Measurements from ENCODE around the gene CCDC121. TPM values are rescaled to one million over a fixed set of nuclear protein-coding genes. Genes with fewer than 3 reads are reported as not detected.

Gene CCDC121
- total and polyA plus RNA-seq, 2 of the 4 experiments (the other 2 are of a cell fraction): 0.65 to 2.0 TPM

- peak overlapping the region; percentile 93 for H2AFZ ChIP-seq (replicated peaks; ENCODE audit: low read length, poor library complexity)
- peak overlapping the region; percentile 71; the same call in 2 of the 3 replicates for H2BK15ac ChIP-seq (ENCODE audit: low read depth, low read length)
- peak overlapping the region; percentile 69 for H3K4me3 ChIP-seq (ENCODE audit: insufficient read depth, low read depth, low read length)
- WGBS, 2 experiments (ENCODE audit: extremely low coverage in 2 of 2, insufficient read length in 1 of 2): 97% methylated on average over 5 of the region's 16 CpGs; no CpG with 5 or more reads in 1 of the 2 experiments
- H3K23ac ChIP-seq (ENCODE audit: low read depth, low read length): peak overlapping the region; percentile 33; the same call in 1 of the 2 replicates
- H2BK20ac ChIP-seq (ENCODE audit: low read depth, low read length): peak overlapping the region; percentile 50; the same call in 1 of the 2 replicates
- DNase-seq (no peak), ATAC-seq (ENCODE audit: low read depth) (no peak)
- H3K9ac ChIP-seq (ENCODE audit: low read depth, low read length): no peak overlapping the region; the same call in 1 of the 2 replicates
- H3K4ac ChIP-seq (ENCODE audit: low read depth, low read length): peak overlapping the region; percentile 91
- peak overlapping the region; percentile 29 for H2BK5ac ChIP-seq (ENCODE audit: low read depth, low read length, poor library complexity, severe bottlenecking)
- peak overlapping the region; percentile 87 for H2AK9ac ChIP-seq (replicated peaks; ENCODE audit: low read depth, low read length, poor library complexity)
- peaks cover 2% of the 10 kb centered on the region; the same call in 1 of the 2 replicates for H3K9me3 ChIP-seq (ENCODE audit: control insufficient read depth, insufficient read depth, low read length)
- H4K8ac ChIP-seq (ENCODE audit: low read depth in 2 of 2, low read length in 2 of 2): peak overlapping the region; percentile 87 to 99
- H3K18ac ChIP-seq (ENCODE audit: low read depth, low read length): peak overlapping the region; percentile 53; the same call in 1 of the 2 replicates
- no peak for TF ChIP-seq CEBPB (IDR thresholded peaks at IDR 0.05; ENCODE audit: low read depth, low read length)
- TF ChIP-seq, protein P1, sequence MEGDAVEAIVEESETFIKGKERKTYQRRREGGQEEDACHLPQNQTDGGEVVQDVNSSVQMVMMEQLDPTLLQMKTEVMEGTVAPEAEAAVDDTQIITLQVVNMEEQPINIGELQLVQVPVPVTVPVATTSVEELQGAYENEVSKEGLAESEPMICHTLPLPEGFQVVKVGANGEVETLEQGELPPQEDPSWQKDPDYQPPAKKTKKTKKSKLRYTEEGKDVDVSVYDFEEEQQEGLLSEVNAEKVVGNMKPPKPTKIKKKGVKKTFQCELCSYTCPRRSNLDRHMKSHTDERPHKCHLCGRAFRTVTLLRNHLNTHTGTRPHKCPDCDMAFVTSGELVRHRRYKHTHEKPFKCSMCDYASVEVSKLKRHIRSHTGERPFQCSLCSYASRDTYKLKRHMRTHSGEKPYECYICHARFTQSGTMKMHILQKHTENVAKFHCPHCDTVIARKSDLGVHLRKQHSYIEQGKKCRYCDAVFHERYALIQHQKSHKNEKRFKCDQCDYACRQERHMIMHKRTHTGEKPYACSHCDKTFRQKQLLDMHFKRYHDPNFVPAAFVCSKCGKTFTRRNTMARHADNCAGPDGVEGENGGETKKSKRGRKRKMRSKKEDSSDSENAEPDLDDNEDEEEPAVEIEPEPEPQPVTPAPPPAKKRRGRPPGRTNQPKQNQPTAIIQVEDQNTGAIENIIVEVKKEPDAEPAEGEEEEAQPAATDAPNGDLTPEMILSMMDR (conservative IDR thresholded peaks at IDR 0.05; ENCODE audit: low read depth, low read length): no peak
- TF ChIP-seq SMC3 (IDR thresholded peaks at IDR 0.05; ENCODE audit: low read depth, low read length): no peak
- no peak for TF ChIP-seq NFE2L2 (IDR thresholded peaks at IDR 0.05; ENCODE audit: low read depth, low read length)
- no peak for TF ChIP-seq FOS (IDR thresholded peaks at IDR 0.05; ENCODE audit: low read depth, low read length)
- no peak for TF ChIP-seq CHD1 (IDR thresholded peaks at IDR 0.05; ENCODE audit: low read depth, low read length)
- TF ChIP-seq RFX5 (IDR thresholded peaks at IDR 0.05; ENCODE audit: low read depth, low read length): no peak
- peak overlapping the region; percentile 70; the same call in 1 of the 2 replicates for H2BK120ac ChIP-seq (ENCODE audit: low read depth, low read length)
- peak overlapping the region; percentile 43; the same call in 1 of the 2 replicates for H3K56ac ChIP-seq (ENCODE audit: extremely low read depth, insufficient read depth, low read length)
- in situ Hi-C loops (cut with MboI; ENCODE audit: low sequenced_read_pairs) (no loop called here), intact Hi-C loops (cut with micrococcal nuclease) (no loop called here), dilution Hi-C loops (cut with HindIII; ENCODE audit: low sequenced_read_pairs, unreplicated experiment) (no loop called here)
- ChIA-PET CTCF (no interaction called here), POLR2A (ENCODE audit: unreplicated experiment) (no interaction called here)
- peaks cover 3% of the 10 kb centered on the region; the same call in 1 of the 2 replicates for H3K4me1 ChIP-seq (ENCODE audit: control insufficient read depth, insufficient read depth, low read length)
- peak overlapping the region; percentile 85 for H4K91ac ChIP-seq (ENCODE audit: insufficient read depth, low read depth, low read length)
- peak overlapping the region; percentile 86 for H3K14ac ChIP-seq (replicated peaks; ENCODE audit: low read depth, low read length)
- H3K79me1 ChIP-seq (ENCODE audit: low read depth in 1 of 2, low read length in 2 of 2): peaks cover 10 to 31% of the 10 kb centered on the region in 2 experiments
- peak overlapping the region; percentile 47; the same call in 1 of the 2 replicates for H3K4me2 ChIP-seq (ENCODE audit: low read depth, low read length)
- H4K5ac ChIP-seq (ENCODE audit: low read depth, low read length): peak overlapping the region; percentile 95
- H3K27ac ChIP-seq (ENCODE audit: insufficient read depth, low read length): peak overlapping the region; percentile 38
- H3K36me3 ChIP-seq (ENCODE audit: control insufficient read depth, insufficient read depth, low read length): no peaks in the 10 kb centered on the region
- H3K27me3 ChIP-seq (ENCODE audit: control insufficient read depth, insufficient read depth, low read length): no peaks in the 10 kb centered on the region
- H2AK5ac ChIP-seq (ENCODE audit: low read depth, low read length): peak overlapping the region; percentile 58; the same call in 1 of the 2 replicates
- peaks cover 6% of the 10 kb centered on the region; the same call in 1 of the 2 replicates for H3K9me1 ChIP-seq (ENCODE audit: insufficient read depth, low read length)
- no TSS peak for BruUV-seq (replicated peaks)
- peaks cover 12% of the 10 kb centered on the region; the same call in 1 of the 2 replicates for H4K20me1 ChIP-seq (ENCODE audit: insufficient read depth, low read length)
Observed at GRCh38 chr2:27582129-27582694, 46.6 kb downstream of the CCDC121 start.
